ENCODE measurements around the gene SLC22A24. TPM values are rescaled to one million over a fixed set of nuclear protein-coding genes. Genes with fewer than 3 reads are reported as not detected.
A peak's percentile ranks its signal among the peaks of the same experiment; 100 is the strongest.
"Not testable (repeated sequence)": the region's sequence is repeated elsewhere in the genome, so short reads cannot be mapped to it uniquely, and the experiment has no call there.

The SLC22A24 gene, protein sequence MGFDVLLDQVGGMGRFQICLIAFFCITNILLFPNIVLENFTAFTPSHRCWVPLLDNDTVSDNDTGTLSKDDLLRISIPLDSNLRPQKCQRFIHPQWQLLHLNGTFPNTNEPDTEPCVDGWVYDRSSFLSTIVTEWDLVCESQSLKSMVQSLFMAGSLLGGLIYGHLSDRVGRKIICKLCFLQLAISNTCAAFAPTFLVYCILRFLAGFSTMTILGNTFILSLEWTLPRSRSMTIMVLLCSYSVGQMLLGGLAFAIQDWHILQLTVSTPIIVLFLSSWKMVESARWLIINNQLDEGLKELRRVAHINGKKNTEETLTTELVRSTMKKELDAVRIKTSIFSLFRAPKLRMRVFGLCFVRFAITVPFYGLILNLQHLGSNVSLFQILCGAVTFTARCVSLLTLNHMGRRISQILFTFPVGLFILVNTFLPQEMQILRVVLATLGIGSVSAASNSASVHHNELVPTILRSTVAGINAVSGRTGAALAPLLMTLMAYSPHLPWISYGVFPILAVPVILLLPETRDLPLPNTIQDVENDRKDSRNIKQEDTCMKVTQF
- total RNA-seq, result not detected in 2 replicates

DNA sequence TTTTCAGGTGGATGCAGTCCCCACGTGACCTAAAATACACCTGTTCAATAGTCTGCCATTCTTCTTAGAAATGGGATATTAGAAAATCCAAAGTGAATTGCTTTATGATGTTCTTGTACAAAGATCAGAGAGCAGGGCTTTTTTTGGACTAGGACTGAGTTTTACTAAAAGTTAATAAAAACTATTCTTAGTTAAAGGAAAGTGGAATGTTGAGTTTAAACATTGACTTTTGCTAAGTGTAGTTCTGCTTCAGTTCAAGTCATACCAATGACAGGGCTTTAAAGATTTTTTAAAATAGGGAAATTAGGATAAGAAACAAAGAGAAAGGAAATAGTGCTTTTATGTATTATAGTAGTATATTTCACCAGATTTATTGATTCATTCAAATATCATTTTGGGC lies at the start of gene SLC22A24:
SLC22A24 (minus strand) TSS at position 101 of the 400 bp plus-strand sequence. CDS start 442 bp downstream, outside the sequence.
- no peak for DNase-seq (ENCODE audit: low read depth in 2 of 2)

DNA sequence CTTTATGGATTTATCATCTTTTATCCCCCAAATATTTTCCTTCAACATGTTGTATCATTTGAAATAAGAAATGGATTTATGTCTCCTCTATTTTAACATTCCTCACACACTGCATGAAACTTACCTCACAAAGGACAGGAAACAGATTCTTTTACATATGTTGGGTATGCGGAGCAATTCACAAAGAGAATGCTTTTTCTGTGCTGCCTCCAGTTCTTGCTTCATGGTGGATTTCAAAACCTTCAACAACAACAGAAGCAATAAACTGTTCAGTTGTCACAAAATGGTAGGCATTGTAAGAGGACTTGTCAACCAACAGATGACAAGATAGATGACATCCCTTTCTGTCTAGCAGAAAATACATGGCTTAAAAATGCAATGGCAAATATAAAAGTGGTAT lies 36.5 kb upstream of the SLC22A24 start:
- DNase-seq (ENCODE audit: low read depth in 2 of 2), result no peak

DNA sequence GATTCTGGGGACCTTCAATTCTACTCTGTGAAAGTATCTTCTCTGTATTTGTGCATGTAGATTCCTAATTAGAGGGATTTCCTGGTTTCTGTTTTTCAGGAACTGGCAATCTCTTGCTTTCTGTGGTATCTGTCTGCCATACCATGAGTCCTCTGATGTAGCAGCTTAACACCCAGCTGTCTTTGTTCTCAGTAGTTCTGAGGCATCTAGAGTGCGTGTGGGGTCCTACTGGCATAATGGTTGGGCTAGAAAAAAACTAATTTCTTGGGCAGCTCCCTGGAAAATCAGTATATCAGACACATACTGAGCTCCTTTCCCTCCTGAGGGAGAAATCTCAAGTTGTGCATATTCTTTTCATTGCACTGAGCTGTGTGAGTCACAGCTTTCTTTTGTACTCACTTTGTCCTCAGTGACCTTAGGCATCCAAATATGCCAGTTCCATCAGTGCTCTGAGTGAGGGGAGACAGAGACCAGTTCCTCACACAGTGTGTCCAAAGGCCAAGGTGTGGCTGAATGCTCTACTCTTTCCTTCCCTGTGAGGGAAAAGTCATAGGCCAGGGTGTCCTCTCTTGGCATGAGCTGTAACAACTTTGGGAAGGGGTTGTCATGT lies 35.5 kb upstream of the SLC22A24 start:
- no peak for DNase-seq (ENCODE audit: low read depth in 2 of 2)

DNA sequence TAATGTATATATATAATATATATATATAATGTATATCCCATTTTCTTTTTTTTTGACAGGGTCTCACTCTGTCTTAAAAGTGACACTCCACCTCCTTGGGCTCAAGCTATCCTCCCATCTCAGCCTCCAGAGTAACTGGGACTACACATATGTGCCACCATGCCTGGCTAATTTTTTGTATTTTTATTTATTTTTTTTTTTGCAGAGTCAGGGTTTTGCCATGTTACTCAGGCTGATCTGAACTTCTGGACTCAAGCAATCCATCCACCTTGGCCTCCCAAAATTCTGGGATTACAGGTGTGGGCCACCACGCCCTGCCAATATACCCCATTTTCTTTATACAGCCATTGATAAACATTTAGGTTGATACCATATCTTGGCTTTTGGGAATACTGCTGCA lies 33.9 kb upstream of the SLC22A24 start:
- no peak for DNase-seq (ENCODE audit: low read depth in 2 of 2)

DNA sequence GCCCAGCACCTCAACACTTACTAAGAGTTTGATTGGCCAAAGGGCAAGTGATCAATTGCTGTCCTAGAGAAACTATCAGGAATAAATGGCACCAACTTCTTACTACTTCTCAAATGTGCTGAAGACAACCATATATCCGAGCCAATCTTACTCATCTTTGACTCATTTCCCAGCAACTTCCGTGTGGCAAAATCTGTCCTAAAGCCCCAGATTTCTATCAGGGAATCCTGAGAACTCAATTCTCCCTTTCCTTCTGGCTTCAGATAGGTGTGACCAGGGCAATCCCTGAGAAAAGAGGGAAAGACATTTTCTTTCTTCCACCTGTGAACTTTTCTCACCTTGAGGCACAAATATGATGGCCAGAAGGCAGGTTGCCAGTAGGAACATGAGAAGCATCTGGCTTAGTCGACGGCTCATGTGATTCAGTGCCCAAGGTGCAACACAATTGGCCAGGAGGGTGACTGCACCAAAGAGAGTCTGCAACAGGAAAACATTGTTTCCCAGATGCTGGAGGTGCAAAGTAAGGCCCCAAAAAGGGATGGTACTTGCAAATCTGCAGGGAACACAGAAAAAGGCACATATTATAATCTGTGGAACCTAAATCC lies 21.8 kb upstream of the SLC22A24 start:
- DNase-seq (ENCODE audit: low read depth in 2 of 2), result peak in 1 of 2 donors; percentile 71

DNA sequence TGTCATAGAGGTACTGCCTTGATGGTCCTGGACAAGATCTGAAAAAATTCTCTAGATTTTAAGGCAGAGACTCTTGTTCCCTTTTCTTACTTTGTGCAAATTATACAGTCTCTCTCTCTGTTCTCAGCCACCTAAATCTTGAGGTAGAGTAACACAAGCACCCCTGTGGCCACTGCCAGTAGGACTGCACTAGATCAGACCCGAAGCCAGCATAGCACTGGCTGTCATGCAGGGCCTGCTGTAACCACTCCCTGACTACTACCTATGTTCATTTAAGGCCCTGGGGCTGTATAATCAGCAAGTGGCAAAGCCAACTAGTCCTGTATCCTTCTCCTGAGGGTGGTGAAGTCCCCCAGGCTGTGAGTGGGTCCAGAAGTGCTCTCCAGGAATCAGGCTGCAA lies 11.8 kb upstream of the SLC22A24 start:
- no peak for DNase-seq (ENCODE audit: low read depth in 2 of 2)

DNA sequence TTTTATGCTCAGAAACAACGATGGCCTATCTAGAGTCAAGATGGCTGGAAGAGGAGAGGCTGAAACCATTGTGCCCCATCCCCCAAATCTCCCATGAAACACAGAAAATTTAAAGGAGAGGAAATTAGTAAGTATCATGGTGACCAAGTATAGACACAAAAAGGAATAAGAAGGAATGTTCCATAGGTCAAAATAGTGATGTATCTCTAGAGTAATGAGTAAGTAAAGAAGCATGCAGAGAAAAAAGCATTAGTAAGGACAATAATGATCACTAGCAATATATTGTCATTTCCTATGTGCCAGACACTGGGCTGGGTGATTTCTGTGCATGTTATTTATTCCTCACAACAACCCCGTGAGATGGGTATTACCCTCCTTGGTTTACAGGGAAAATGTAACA lies 2.6 kb upstream of the SLC22A24 start:
- peak in 1 of 2 donors; percentile 17 for DNase-seq (ENCODE audit: low read depth in 2 of 2)

DNA sequence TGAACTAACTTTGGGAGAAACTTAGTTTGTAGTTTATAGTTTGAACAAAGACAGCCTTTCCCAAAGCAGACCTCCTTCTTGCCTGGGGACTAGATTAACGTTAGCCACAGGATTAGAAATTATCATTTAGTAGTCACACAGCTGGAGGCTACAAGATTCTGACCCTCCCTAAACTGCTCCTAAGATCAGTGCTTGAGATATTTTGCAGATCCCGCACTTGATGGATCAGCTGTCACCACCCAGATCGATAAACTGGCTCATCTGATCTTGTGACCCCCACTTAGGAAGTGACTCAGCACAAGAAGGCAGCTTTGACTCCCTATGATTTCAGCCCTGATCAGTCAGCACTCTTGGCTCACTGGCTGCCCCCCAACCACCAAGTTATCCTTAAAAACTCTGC lies 1.6 kb downstream of the SLC22A24 start:
- DNase-seq (ENCODE audit: low read depth in 2 of 2), result peak in 1 of 2 donors; percentile 29

DNA sequence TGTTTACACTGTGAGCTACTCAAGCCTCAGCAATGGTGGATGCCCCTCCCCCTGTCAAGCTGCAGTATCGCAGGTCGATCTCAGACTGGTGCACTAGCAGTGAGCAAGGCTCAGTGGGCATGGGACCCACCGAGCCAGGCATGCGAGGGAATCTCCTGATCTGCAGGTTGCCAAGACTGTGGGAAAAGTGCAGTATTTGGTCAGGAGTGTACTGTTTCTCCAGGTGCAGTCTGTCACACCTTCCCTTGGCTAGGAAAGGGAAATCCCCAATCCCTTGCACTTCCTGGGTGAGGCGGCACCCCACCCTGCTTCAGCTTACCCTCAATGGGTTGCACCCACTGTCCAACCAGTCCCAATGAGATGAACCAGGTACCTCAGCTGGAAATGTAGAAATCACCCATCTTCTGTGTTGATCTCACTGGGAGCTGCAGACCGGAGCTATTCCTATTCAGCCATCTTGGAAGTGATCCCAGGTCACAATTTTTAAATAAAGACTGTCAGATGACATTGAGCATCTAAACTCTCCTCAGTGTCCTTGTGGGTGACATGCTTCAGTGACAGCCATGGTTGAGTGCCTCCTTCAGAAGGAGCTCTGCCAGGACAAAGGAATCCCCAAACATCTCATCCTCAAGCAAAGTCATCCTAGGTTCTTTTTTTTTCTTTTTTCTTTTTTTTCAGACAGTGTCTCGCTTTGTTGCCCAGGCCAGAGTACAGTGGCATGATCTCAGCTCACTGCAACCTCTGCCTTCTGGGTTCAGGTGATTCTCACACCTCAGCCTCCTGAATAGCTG lies 10.8 kb downstream of the SLC22A24 start:
- DNase-seq (ENCODE audit: low read depth in 2 of 2), result no peak

DNA sequence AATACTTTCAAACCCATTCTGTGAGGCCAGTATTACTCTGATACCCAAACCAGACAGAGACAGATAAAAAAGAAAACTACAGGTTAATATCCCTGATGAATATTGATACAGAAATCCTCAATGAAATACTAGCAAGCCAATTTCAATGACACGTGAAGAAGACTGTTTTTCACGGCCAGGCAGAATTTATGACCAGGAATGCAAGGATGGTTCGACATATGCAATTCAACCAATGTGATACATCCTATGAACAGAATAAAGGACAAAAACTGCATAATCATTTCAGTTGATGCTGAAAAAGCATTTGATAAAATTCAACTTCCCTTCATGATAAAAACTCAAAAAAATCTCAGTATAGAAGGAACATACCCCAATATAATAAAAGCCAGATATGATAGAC lies 44.5 kb downstream of the SLC22A24 start:
- peak in 1 of 2 donors; percentile 9 for DNase-seq (ENCODE audit: low read depth in 2 of 2)

DNA sequence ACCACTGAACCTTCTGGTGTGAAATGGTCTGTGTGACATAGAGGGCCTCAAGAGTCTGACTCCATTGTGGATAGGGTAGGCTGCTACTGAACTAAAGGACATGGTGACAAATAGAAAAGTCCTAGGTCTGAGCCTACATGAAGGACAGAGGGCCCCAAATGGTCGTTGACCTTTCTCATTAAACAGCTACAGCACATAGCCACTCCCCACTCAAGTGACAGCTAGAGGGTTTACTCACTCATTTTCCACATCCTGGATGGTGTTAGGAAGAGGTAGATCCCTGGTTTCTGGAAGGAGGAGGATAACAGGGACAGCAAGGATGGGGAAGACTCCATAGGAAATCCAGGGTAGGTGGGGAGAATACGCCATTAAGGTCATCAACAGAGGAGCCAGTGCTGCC lies 63.3 kb downstream of the SLC22A24 start:
- no peak for DNase-seq (ENCODE audit: low read depth in 2 of 2)

DNA sequence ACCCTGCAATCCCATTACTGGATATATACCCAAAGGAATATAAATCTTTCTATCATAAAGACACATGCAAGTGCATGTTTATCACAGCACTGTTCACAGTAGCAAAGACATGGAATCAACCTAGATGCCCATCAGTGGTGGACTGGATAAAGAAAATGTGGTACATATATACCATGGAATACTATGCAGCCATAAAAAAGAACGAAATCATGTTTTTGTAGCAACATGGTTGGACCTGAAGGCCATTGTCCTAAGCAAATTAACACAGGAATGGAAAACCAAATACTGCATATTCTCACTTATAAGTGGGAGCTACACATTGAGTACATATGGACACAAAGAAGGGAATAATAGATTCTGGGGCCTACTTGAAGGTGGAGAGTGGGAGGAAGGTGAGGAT lies 97.8 kb downstream of the SLC22A24 start:
- DNase-seq (ENCODE audit: low read depth in 2 of 2), result not testable (repeated sequence)

DNA sequence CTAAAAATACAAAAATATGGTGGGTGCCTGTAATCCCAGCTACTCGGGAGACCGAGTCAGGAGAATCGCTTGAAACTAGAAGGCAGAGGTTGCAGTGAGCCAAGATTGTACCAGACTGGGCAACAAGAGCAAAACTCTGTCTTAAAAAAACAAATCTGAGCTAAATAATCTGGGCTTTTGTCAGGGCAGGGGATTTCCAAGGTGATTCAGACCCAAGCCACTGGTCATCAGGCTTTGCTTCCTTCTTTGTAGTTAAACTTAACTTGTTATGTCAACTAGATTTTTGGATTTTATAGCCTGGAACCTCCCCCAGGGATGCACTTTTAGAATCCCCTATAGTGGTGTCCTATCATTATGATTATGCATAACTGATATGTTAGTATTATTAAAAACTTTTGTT lies 101.4 kb downstream of the SLC22A24 start:
- DNase-seq (ENCODE audit: low read depth in 2 of 2), result peak in 1 of 2 donors; percentile 38

DNA sequence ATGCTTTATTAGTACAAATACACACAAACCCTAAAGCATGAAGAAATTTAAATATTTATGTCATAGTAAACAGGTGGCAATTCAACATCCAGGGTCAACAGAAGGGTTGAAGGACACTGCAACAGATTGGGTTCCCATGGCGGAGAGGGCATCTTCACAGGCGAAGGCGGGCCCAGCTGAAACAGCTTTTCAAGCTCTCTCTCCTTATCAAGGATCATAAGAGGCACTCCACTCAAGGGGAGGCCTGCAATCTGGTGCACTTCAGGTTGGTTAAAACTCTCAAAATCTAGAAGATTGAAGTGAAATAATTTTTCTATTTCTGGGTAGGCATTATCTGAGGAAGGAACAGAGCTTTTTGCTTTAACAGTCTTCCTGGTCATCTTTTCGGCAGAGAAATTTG lies 111.6 kb downstream of the SLC22A24 start:
- DNase-seq (ENCODE audit: low read depth in 2 of 2), result no peak

Other genes with a start within 250 kb of the SLC22A24 start
- gene CHRM1, start 222.9 kb downstream of the SLC22A24 start, total RNA-seq, result not detected in 2 replicates
- not detected in 2 replicates for gene SLC22A6, start 159.3 kb downstream of the SLC22A24 start, total RNA-seq
- not detected in 2 replicates for gene SLC22A8, start 128.4 kb downstream of the SLC22A24 start, total RNA-seq
- gene SLC22A25, start 99.4 kb upstream of the SLC22A24 start, total RNA-seq, result not detected in 2 replicates
- gene SLC22A9, start 225.6 kb upstream of the SLC22A24 start, total RNA-seq, result not detected in 2 replicates